Measurements from ENCODE around the gene SOAT2.
"Not testable (repeated sequence)": the region's sequence is repeated elsewhere in the genome, so short reads cannot be mapped to it uniquely, and the experiment has no call there.

SOAT2 gene

GRCh38 chr12:53159195-53159839 lies 56.0 kb downstream of the SOAT2 start:
- DNase-seq: peak; percentile 91

GRCh38 chr12:53160000-53160399 lies 56.7 kb downstream of the SOAT2 start:
- DNase-seq: no peak

DNA sequence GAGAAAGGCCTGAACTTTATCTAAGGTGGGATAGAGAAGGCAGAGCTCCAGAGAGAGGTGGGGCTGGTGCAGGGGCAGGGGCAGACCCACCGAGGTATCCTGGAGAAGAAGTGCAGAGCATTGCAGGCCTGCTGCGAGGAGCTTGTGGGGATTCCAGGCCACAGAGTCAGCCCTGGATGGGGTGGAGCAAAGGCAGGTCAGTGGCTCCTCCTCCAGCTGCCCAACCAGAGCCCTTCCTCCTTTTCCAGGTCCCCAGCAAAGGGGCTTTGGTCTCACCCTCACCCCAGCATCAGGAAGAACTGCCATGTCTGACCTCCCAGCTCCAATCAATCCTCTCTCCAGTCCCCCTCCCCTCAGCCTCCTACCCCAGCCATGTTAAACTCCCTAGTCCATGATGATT lies 57.4 kb downstream of the SOAT2 start:
- no peak for DNase-seq

- DNase-seq: no peak
Measured at GRCh38 chr12:53161119-53161911, 58.0 kb downstream of the SOAT2 start.

GRCh38 chr12:53163008-53163407 lies 59.7 kb downstream of the SOAT2 start:
- not testable (repeated sequence) for DNase-seq

- no peak for DNase-seq
Measured at GRCh38 chr12:53166837-53167236, 63.6 kb downstream of the SOAT2 start.

- no peak for DNase-seq
Measured at GRCh38 chr12:53169644-53170043, 66.4 kb downstream of the SOAT2 start.

- DNase-seq: no peak
Measured at GRCh38 chr12:53170215-53170614, 66.9 kb downstream of the SOAT2 start.

- DNase-seq: no peak
Measured at GRCh38 chr12:53170876-53171724, 67.8 kb downstream of the SOAT2 start.

DNA sequence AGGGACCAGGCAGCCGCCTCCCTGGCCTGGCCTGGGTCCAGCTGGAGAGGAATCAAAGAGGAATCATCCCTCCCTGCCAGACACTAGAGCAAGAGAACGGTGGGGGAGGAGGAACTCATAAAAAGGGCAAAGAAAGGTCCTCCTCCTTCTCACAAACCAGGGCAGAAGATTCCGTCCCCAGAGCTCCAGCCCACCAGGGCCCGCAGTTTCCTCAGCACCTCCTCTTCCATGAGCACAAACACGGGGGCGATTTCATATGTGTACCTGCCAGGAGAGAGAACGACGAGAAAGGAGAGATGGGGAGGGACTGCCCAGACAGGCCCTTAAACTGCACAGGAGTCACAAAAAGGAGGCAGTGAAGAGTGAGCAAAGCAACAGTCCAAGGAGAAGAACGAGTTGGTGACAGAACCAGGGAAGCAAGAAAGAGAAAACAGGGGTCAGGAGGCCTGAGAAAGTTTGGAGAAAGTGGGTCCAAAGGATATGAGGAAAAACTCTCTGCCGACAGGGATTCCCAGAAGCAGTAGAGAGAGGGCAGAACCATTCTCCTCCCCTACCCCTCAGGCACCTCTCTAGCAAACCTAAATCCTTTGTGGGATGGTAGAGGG lies 68.5 kb downstream of the SOAT2 start:
- DNase-seq: no peak

GRCh38 chr12:53172352-53172751 lies 69.1 kb downstream of the SOAT2 start:
- no peak for DNase-seq

DNA sequence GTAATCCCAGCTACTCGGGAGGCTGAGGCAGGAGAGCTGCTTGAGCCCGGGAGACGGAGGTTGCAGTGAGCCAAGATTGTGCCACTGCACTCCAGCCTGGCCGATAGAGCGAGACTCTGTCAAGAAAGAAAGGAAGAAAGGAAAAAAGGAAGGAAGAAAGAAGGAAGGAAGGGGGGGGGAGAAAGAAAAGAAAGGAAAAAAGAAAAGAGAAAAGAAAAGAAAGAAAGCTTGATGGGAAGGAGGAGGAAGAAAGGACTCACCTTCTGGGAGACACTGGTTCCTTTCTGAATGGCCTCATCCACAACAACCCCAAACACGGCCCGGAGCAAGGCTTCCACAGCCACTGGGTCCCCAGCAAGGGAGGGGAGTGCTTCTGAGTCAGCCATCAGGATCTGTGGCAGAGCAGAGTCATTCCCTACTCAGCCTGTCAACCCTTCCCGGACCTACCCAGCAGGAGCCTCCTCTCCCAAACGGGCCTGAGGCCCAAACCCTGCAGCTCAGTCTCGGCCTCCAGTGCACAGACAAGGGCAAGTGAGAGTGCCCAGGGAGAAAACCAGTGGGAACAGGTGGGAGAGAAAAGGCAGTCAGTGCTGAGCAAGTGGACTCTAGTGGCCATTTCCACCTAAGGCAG lies 69.9 kb downstream of the SOAT2 start:
- DNase-seq: no peak

All from CD4-positive, alpha-beta T cell treated with Interleukin-12 subunit alpha and Interleukin-12 subunit beta, for 1 hour (primary cell).